Gastroesophageal sphincter (tissue), 4 donors: ENCODE results near the gene TENT4A. TPM values are rescaled to one million over a fixed set of nuclear protein-coding genes. Genes with fewer than 3 reads are reported as not detected.

Source experiments
- ATAC-seq: fragments of 150-250 bp; one replicate; pipeline ENCODE4 v1.9.1; 2016; ENCODE audit warnings: mild to moderate bottlenecking, moderate library complexity
- H3K27ac ChIP-seq, 4 donors: fragments of 200-600 bp; sonication (generic) in 3 of 4; 1 replicate in 3 of 4; 2 replicates in 1 of 4; pipeline ENCODE4 v1.5.1; 2016 to 2019
- H3K27me3 ChIP-seq: fragments of 200-600 bp; sonication (generic); one replicate; pipeline ENCODE4 v1.5.1; 2019
- H3K36me3 ChIP-seq, 2 donors: fragments of 200-600 bp; sonication (generic); one replicate each; pipeline ENCODE4 v1.5.1; 2019; ENCODE audit warnings: control low read depth in 1 of 2
- H3K4me1 ChIP-seq, 3 donors: fragments of 200-600 bp; sonication (generic); 1 replicate in 2 of 3; 2 replicates in 1 of 3; pipeline ENCODE4 v1.5.1; 2016 to 2019; ENCODE audit warnings: control low read depth in 2 of 3
- H3K4me3 ChIP-seq, 2 donors: fragments of 200-600 bp; sonication (generic); one replicate each; pipeline ENCODE4 v1.5.1; 2019; ENCODE audit warnings: mild to moderate bottlenecking in 1 of 2, moderate library complexity in 1 of 2
- H3K9me3 ChIP-seq, 3 donors: fragments of 200-600 bp; sonication (generic); one replicate each; pipeline ENCODE4 v1.5.1; 2017 to 2019; ENCODE audit warnings: control low read depth in 2 of 3
- CTCF ChIP-seq, 4 experiments: fragments of 200-600 bp in 2 of 4; fragments of 450-650 bp in 2 of 4; sonication (generic) in 1 of 4; IDR thresholded peaks; one replicate each; pipeline ENCODE4 v1.5.1; 2017 to 2019; ENCODE audit warnings: antibody characterized with exemption in 4 of 4, mild to moderate bottlenecking in 2 of 4, moderate library complexity in 2 of 4
- EP300 ChIP-seq: sonication (generic); formaldehyde crosslinking; IDR thresholded peaks from one replicate; pipeline ENCODE4 v1.6.1; 2017; ENCODE audit warnings: antibody characterized with exemption, mild to moderate bottlenecking
- POLR2A ChIP-seq, 2 donors: fragments of 450-650 bp; IDR thresholded peaks; one replicate each; pipeline ENCODE4 v1.6.1; 2017; ENCODE audit warnings: antibody characterized with exemption in 2 of 2, mild to moderate bottlenecking in 2 of 2, moderate library complexity in 1 of 2
- POLR2AphosphoS5 ChIP-seq: sonication (generic); formaldehyde crosslinking; IDR thresholded peaks from one replicate; pipeline ENCODE4 v1.6.1; 2017; ENCODE audit warnings: antibody characterized with exemption
- WGBS, 2 donors: methylation state at CpG; one replicate each; pipeline ENCODE4 v1.1.5; 2018; ENCODE audit warnings: low coverage in 1 of 2; 5-methylcytosine and 5-hydroxymethylcytosine counted together
- total RNA-seq, 4 donors: library from RNA; depleted of rRNA; stranded (reverse); fragments of >200 nt; gene quantifications; one replicate each; pipeline ENCODE4 v1.1.0, GENCODE V29; 2016

TENT4A gene
- total RNA-seq, 4 donors from 2014 or later = 15.8 to 21.3 (median 17.3) TPM

- TF ChIP-seq CTCF (IDR thresholded peaks at IDR 0.05) (no peak), POLR2A (IDR thresholded peaks at IDR 0.05) (no peak)
- Histone ChIP-seq H3K4me1 (peaks cover 0 to 17% (median 6%) of the 10 kb centered on the region in 3 donors), H3K9me3 (no peaks in the 10 kb centered on the region), H3K4me3 (no peak overlapping the region), H3K27me3 (no peaks in the 10 kb centered on the region), H3K27ac (no peak overlapping the region), H3K36me3 (peaks cover 0 to 23% of the 10 kb centered on the region in 2 donors)
- 80% methylated on average over 2 of the region's 8 CpGs; no CpG with 5 or more reads in 1 of the 2 donors for WGBS, 2 donors
- ATAC-seq = no peak
These were observed 48.9 kb downstream of the TENT4A start for GRCh38 chr5:6762116-6762515.

- no peaks in the 10 kb centered on the region for H3K27me3 ChIP-seq
- no peak overlapping the region for H3K4me3 ChIP-seq
- H3K4me1 ChIP-seq = peaks cover 0 to 20% (median 6%) of the 10 kb centered on the region in 3 donors
- WGBS, 2 donors = 100% methylated on average over 1 of the region's 8 CpGs
- TF ChIP-seq POLR2AphosphoS5 = no peak
- no peak for ATAC-seq
- H3K9me3 ChIP-seq = no peaks in the 10 kb centered on the region
- peaks cover 0 to 17% of the 10 kb centered on the region in 2 donors for H3K36me3 ChIP-seq
- no peak overlapping the region for H3K27ac ChIP-seq
These were observed 49.5 kb downstream of the TENT4A start for GRCh38 chr5:6762697-6763096.

- TF ChIP-seq CTCF (IDR thresholded peaks at IDR 0.05) (no peak), EP300 (no peak), POLR2A (IDR thresholded peaks at IDR 0.05) (no peak), POLR2AphosphoS5 (no peak)
- WGBS, 2 donors = 60 to 81% methylated on average over 1 to 5 of the region's 12 CpGs
- no peak overlapping the region for H3K4me3 ChIP-seq
- peaks cover 0 to 20% (median 6%) of the 10 kb centered on the region in 3 donors for H3K4me1 ChIP-seq
- no peaks in the 10 kb centered on the region for H3K27me3 ChIP-seq
- H3K27ac ChIP-seq = no peak overlapping the region
- peaks cover 0 to 12% of the 10 kb centered on the region in 2 donors for H3K36me3 ChIP-seq
- no peaks in the 10 kb centered on the region for H3K9me3 ChIP-seq
- ATAC-seq = no peak
These were observed 50.0 kb downstream of the TENT4A start for GRCh38 chr5:6763191-6763590.

GRCh38 chr5:6765612-6766525, 52.6 kb downstream of the TENT4A start:
- 7 to 30% methylated on average over 3 of the region's 22 CpGs for WGBS, 2 donors
- TF ChIP-seq POLR2A (IDR thresholded peaks at IDR 0.05) = no peak
- peak in 3 of 4 experiments; percentile 53 to 75 (median 56) for TF ChIP-seq CTCF (IDR thresholded peaks at IDR 0.05)
- Histone ChIP-seq H3K4me1 (peaks cover 0 to 20% (median 6%) of the 10 kb centered on the region in 3 donors), H3K36me3 (no peaks in the 10 kb centered on the region), H3K27me3 (no peaks in the 10 kb centered on the region), H3K27ac (peak overlapping the region in 1 of 4 donors; percentile 60), H3K9me3 (no peaks in the 10 kb centered on the region), H3K4me3 (peak overlapping the region in 1 of 2 donors; percentile 16)
- ATAC-seq = peak; percentile 46

- peak overlapping the region in 3 of 4 donors; percentile 44 to 60 (median 55) for H3K27ac ChIP-seq
- TF ChIP-seq CTCF (IDR thresholded peaks at IDR 0.05) (no peak), POLR2A (IDR thresholded peaks at IDR 0.05) (no peak), EP300 (no peak), POLR2AphosphoS5 (peak; percentile 63)
- H3K36me3 ChIP-seq = no peaks in the 10 kb centered on the region
- WGBS, 2 donors = 56 to 57% methylated on average over 1 to 5 of the region's 12 CpGs
- peaks cover 0 to 20% (median 6%) of the 10 kb centered on the region in 3 donors for H3K4me1 ChIP-seq
- peak overlapping the region in 1 of 2 donors; percentile 16 for H3K4me3 ChIP-seq
- peak; percentile 85 for ATAC-seq
- no peaks in the 10 kb centered on the region for H3K9me3 ChIP-seq
- H3K27me3 ChIP-seq = no peaks in the 10 kb centered on the region
These were observed 53.4 kb downstream of the TENT4A start for GRCh38 chr5:6766604-6767093.
